Measurements from ENCODE around the gene GCLC.
A peak's percentile ranks its signal among the peaks of the same experiment; 100 is the strongest.

GCLC gene

DNA sequence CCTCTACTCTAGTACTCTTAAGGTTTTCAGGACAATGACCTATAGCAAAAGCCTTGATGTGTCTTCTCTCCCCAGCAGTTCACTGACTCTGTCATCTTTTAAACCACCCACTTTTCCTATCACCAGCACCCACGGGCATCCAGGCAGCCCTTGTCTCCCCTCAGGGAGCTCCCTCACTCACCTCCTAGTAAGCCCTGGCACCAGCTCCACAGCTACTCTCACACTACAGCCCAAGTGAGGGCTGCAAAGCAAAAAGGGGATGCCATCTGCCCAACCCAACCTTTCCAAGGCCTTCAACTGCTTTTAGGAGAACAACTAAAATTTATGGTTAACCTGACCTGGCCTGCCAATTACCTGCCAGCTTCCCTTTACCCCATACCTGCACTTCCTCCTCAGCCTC, 26.0 kb downstream of the GCLC start:
- Histone ChIP-seq H3K4me1 (ENCODE audit: control insufficient read depth, insufficient read depth, low read depth, low read length) (peaks cover 6% of the 10 kb centered on the region), H3K9ac (ENCODE audit: low read length) (no peak overlapping the region), H3K18ac (ENCODE audit: low read depth in 1 of 2, low read length in 2 of 2) (no peak overlapping the region), H3K4me2 (ENCODE audit: low read length, poor library complexity, severe bottlenecking) (no peak overlapping the region), H2AFZ (ENCODE audit: low read depth, low read length) (no peak overlapping the region), H3K9me3 (ENCODE audit: control insufficient read depth, low read length) (no peaks in the 10 kb centered on the region), H3K4ac (ENCODE audit: low read depth in 1 of 2, low read length in 2 of 2) (no peak overlapping the region), H3K4me3 (ENCODE audit: insufficient read depth in 1 of 2, low read depth in 1 of 2, low read length in 2 of 2) (no peak overlapping the region), H3K79me1 (replicated peaks; ENCODE audit: low read length, poor library complexity, severe bottlenecking) (peaks cover 35% of the 10 kb centered on the region), H2BK5ac (ENCODE audit: low read depth, low read length, poor library complexity, severe bottlenecking) (no peak overlapping the region), H3K27me3 (ENCODE audit: control insufficient read depth in 1 of 2, insufficient read depth in 1 of 2, low read length in 2 of 2) (no peaks in the 10 kb centered on the region), H2BK15ac (ENCODE audit: low read depth, poor library complexity, severe bottlenecking) (no peak overlapping the region), H2BK12ac (ENCODE audit: low read length in 2 of 2) (no peak overlapping the region), H3K27ac (ENCODE audit: low read length, poor library complexity, severe bottlenecking) (no peak overlapping the region), H3K23ac (ENCODE audit: low read length in 2 of 2) (no peak overlapping the region), H4K8ac (ENCODE audit: low read length) (no peak overlapping the region), H3K14ac (ENCODE audit: low read length in 2 of 2) (no peak overlapping the region), H2BK120ac (ENCODE audit: low read depth, low read length) (no peak overlapping the region), H4K91ac (ENCODE audit: low read length) (no peak overlapping the region), H2AK5ac (ENCODE audit: low read length, severe bottlenecking) (no peak overlapping the region), H3K36me3 (ENCODE audit: control insufficient read depth in 1 of 2, insufficient read depth in 2 of 2, low read depth in 1 of 2, low read length in 2 of 2) (peaks cover 7 to 14% of the 10 kb centered on the region in 2 experiments)
- 90% methylated on average over 1 of the region's 1 CpG for WGBS
- no peak for DNase-seq

DNA sequence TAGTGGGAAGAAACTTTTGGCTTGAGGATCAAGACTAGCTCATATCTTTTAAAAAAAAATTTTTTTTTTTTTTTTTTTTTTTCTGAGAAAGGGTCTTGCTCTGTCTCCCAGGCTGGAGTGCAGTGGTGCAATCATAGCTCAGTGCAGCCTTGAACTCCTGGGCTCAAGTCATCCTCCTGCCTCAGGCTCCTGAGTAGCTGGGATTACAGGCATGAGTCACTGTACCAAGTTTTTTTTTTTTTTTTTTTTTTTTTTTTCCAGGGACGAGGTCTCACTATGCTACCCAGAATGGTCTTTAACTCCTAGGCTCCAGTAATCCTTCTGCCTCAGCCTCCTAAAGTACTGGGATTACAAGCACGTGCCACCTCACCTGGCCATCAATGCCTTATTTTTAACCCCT, 27.9 kb downstream of the GCLC start:
- no peak overlapping the region for H2BK15ac ChIP-seq (ENCODE audit: low read depth, poor library complexity, severe bottlenecking)

DNA sequence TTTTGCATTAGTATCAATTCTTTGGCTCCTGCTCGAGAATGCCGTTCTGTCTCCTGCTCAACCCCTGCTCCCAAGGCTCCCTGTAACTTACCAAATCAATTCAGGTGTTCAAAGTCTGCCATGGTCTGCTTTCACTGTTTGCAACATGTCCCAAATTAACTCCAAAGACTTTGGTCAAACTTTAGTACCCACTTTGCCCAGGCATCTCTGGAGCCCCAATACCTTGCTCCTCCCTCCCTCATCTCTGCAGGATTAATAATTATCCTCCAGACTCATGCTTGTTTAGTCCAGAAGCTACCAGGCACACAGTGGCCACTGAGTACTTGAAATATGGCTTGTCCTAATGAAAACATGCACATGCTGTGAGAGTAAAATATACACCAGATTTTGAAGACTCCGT, 30.2 kb downstream of the GCLC start:
- no peak overlapping the region for H2AFZ ChIP-seq (ENCODE audit: low read depth, low read length)
- no peak overlapping the region for H2BK5ac ChIP-seq (ENCODE audit: low read depth, low read length, poor library complexity, severe bottlenecking)
- H3K36me3 ChIP-seq (ENCODE audit: control insufficient read depth in 1 of 2, insufficient read depth in 2 of 2, low read depth in 1 of 2, low read length in 2 of 2), result peaks cover 7 to 21% of the 10 kb centered on the region in 2 experiments
- no peak for DNase-seq
- H3K27me3 ChIP-seq (ENCODE audit: control insufficient read depth in 1 of 2, insufficient read depth in 1 of 2, low read length in 2 of 2), result no peaks in the 10 kb centered on the region
- H2AK5ac ChIP-seq (ENCODE audit: low read length, severe bottlenecking), result no peak overlapping the region
- WGBS, result 95% methylated on average over 3 of the region's 3 CpGs
- H2BK12ac ChIP-seq (ENCODE audit: low read length in 2 of 2), result no peak overlapping the region
- H3K4me2 ChIP-seq (ENCODE audit: low read length, poor library complexity, severe bottlenecking), result no peak overlapping the region
- H3K9me3 ChIP-seq (ENCODE audit: control insufficient read depth, low read length), result no peaks in the 10 kb centered on the region
- peaks cover 6% of the 10 kb centered on the region for H3K4me1 ChIP-seq (ENCODE audit: control insufficient read depth, insufficient read depth, low read depth, low read length)
- no peak overlapping the region for H2BK15ac ChIP-seq (ENCODE audit: low read depth, poor library complexity, severe bottlenecking)
- peaks cover 27% of the 10 kb centered on the region for H3K79me1 ChIP-seq (replicated peaks; ENCODE audit: low read length, poor library complexity, severe bottlenecking)
- no peak overlapping the region for H3K4me3 ChIP-seq (ENCODE audit: insufficient read depth in 1 of 2, low read depth in 1 of 2, low read length in 2 of 2)
- H4K91ac ChIP-seq (ENCODE audit: low read length), result no peak overlapping the region
- H3K18ac ChIP-seq (ENCODE audit: low read depth in 1 of 2, low read length in 2 of 2), result no peak overlapping the region
- no peak overlapping the region for H3K9ac ChIP-seq (ENCODE audit: low read length)
- H3K14ac ChIP-seq (ENCODE audit: low read length in 2 of 2), result no peak overlapping the region
- no peak overlapping the region for H3K27ac ChIP-seq (ENCODE audit: low read length, poor library complexity, severe bottlenecking)
- no peak overlapping the region for H3K23ac ChIP-seq (ENCODE audit: low read length in 2 of 2)
- no peak overlapping the region for H4K8ac ChIP-seq (ENCODE audit: low read length)
- H3K4ac ChIP-seq (ENCODE audit: low read depth in 1 of 2, low read length in 2 of 2), result no peak overlapping the region
- H2BK120ac ChIP-seq (ENCODE audit: low read depth, low read length), result no peak overlapping the region

More for the DNA sequence above, 27.9 kb downstream of the GCLC start:
- Histone ChIP-seq H3K79me1 (replicated peaks; ENCODE audit: low read length, poor library complexity, severe bottlenecking) (peaks cover 32% of the 10 kb centered on the region), H3K23ac (ENCODE audit: low read length in 2 of 2) (no peak overlapping the region), H3K4me3 (ENCODE audit: insufficient read depth in 1 of 2, low read depth in 1 of 2, low read length in 2 of 2) (no peak overlapping the region), H4K91ac (ENCODE audit: low read length) (no peak overlapping the region), H2AK5ac (ENCODE audit: low read length, severe bottlenecking) (no peak overlapping the region), H3K4me2 (ENCODE audit: low read length, poor library complexity, severe bottlenecking) (no peak overlapping the region), H3K4ac (ENCODE audit: low read depth in 1 of 2, low read length in 2 of 2) (no peak overlapping the region), H3K9ac (ENCODE audit: low read length) (no peak overlapping the region), H3K27me3 (ENCODE audit: control insufficient read depth in 1 of 2, insufficient read depth in 1 of 2, low read length in 2 of 2) (no peaks in the 10 kb centered on the region), H3K4me1 (ENCODE audit: control insufficient read depth, insufficient read depth, low read depth, low read length) (peaks cover 8% of the 10 kb centered on the region), H3K36me3 (ENCODE audit: control insufficient read depth in 1 of 2, insufficient read depth in 2 of 2, low read depth in 1 of 2, low read length in 2 of 2) (peaks cover 7 to 22% of the 10 kb centered on the region in 2 experiments), H3K18ac (ENCODE audit: low read depth in 1 of 2, low read length in 2 of 2) (no peak overlapping the region), H3K9me3 (ENCODE audit: control insufficient read depth, low read length) (no peaks in the 10 kb centered on the region), H2BK12ac (ENCODE audit: low read length in 2 of 2) (no peak overlapping the region), H2BK120ac (ENCODE audit: low read depth, low read length) (no peak overlapping the region), H3K14ac (ENCODE audit: low read length in 2 of 2) (no peak overlapping the region), H3K27ac (ENCODE audit: low read length, poor library complexity, severe bottlenecking) (no peak overlapping the region), H2BK5ac (ENCODE audit: low read depth, low read length, poor library complexity, severe bottlenecking) (no peak overlapping the region), H2AFZ (ENCODE audit: low read depth, low read length) (no peak overlapping the region), H4K8ac (ENCODE audit: low read length) (no peak overlapping the region)
- DNase-seq, result peak; percentile 58
- whole genome bisulfite sequencing, result no CpG with 5 or more reads among the region's 2 CpGs

DNA sequence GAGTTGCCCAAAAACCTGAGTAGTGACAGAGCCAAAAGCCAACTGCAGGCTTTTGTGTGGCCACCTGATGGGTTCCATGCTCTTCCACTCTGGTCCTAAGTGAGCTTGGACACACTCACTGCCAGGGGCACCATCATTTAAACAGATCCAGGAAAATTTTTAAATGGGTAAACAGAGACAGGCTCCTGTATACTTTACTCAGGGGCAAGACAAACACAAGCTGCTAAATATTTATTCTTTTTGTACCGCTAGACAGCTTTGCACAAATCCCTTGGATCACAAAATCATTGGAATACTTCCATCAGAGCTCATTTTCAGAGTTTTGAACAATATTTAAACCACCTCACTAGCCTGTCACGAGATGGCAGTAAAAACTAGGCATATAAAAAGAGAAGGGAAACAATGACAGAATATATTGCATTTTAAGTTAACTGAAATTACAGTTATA, 31.4 kb downstream of the GCLC start:
- Histone ChIP-seq H2AFZ (ENCODE audit: low read depth, low read length) (no peak overlapping the region), H3K4me2 (ENCODE audit: low read length, poor library complexity, severe bottlenecking) (no peak overlapping the region), H3K23ac (ENCODE audit: low read length in 2 of 2) (no peak overlapping the region), H3K4me1 (ENCODE audit: control insufficient read depth, insufficient read depth, low read depth, low read length) (peaks cover 6% of the 10 kb centered on the region), H3K14ac (ENCODE audit: low read length in 2 of 2) (no peak overlapping the region), H4K91ac (ENCODE audit: low read length) (no peak overlapping the region), H3K9me3 (ENCODE audit: control insufficient read depth, low read length) (no peaks in the 10 kb centered on the region), H2BK12ac (ENCODE audit: low read length in 2 of 2) (no peak overlapping the region), H2AK5ac (ENCODE audit: low read length, severe bottlenecking) (no peak overlapping the region), H3K4ac (ENCODE audit: low read depth in 1 of 2, low read length in 2 of 2) (no peak overlapping the region), H3K27me3 (ENCODE audit: control insufficient read depth in 1 of 2, insufficient read depth in 1 of 2, low read length in 2 of 2) (no peaks in the 10 kb centered on the region), H3K4me3 (ENCODE audit: insufficient read depth in 1 of 2, low read depth in 1 of 2, low read length in 2 of 2) (no peak overlapping the region), H3K9ac (ENCODE audit: low read length) (no peak overlapping the region), H2BK120ac (ENCODE audit: low read depth, low read length) (no peak overlapping the region), H3K36me3 (ENCODE audit: control insufficient read depth in 1 of 2, insufficient read depth in 2 of 2, low read depth in 1 of 2, low read length in 2 of 2) (peaks cover 6 to 30% of the 10 kb centered on the region in 2 experiments), H3K27ac (ENCODE audit: low read length, poor library complexity, severe bottlenecking) (no peak overlapping the region), H2BK15ac (ENCODE audit: low read depth, poor library complexity, severe bottlenecking) (no peak overlapping the region), H3K18ac (ENCODE audit: low read depth in 1 of 2, low read length in 2 of 2) (no peak overlapping the region), H3K79me1 (replicated peaks; ENCODE audit: low read length, poor library complexity, severe bottlenecking) (peaks cover 19% of the 10 kb centered on the region), H4K8ac (ENCODE audit: low read length) (no peak overlapping the region), H2BK5ac (ENCODE audit: low read depth, low read length, poor library complexity, severe bottlenecking) (no peak overlapping the region)
- 57% methylated on average over 1 of the region's 2 CpGs for WGBS
- DNase-seq, result no peak

Measured in mesenchymal stem cell (in vitro differentiated cells and primary cell).